GM12878 (cell line): ENCODE measurements around the gene IDS. TPM values are rescaled to one million over a fixed set of nuclear protein-coding genes. Genes with fewer than 3 reads are reported as not detected.
A peak's percentile ranks its signal among the peaks of the same experiment; 100 is the strongest.

Experiments used
- ATAC-seq: fragments of 200-7000 bp; cut with Tn5 transposase; 3 replicates; pipeline ENCODE4 v1.9.1; 2020; ENCODE audit warnings: mild to moderate bottlenecking, moderate library complexity
- BruUV-seq: library from RNA; stranded (reverse); fragments of 400-500 nt; replicated peaks from 2 replicates; lab custom pipeline; 2021; lab: Mats Ljungman, UMichigan
- CTCF ChIA-PET: fragments of 300-600 bp; sonication (Branson Sonifier 250); formaldehyde crosslinking; extraction: SDS; loops from one replicate; lab custom pipeline; 2021; ENCODE audit warnings: inconsistent platforms; lab: Yijun Ruan, JAX
- POLR2A ChIA-PET: fragments of 350-600 bp; formaldehyde crosslinking; extraction: SDS; loops from one replicate; lab custom pipeline; 2021; ENCODE audit warnings: inconsistent platforms; lab: Charles Lee
- RAD21 ChIA-PET: fragments of 300-600 bp; sonication (Branson Sonifier 250); formaldehyde crosslinking; loops from one replicate; lab custom pipeline; 2023; ENCODE audit warnings: antibody characterized with exemption; ENCODE audit not compliant: unreplicated experiment; lab: Charles Lee
- SMC1A ChIA-PET: fragments of 300-600 bp; sonication (Branson Sonifier 250); formaldehyde crosslinking; loops from one replicate; lab custom pipeline; 2023; ENCODE audit not compliant: unreplicated experiment, uncharacterized antibody; lab: Charles Lee
- DNase-seq: peaks from one replicate; pipeline ENCODE4 v3.0.0-alpha.2; 2011; ENCODE audit warnings: low read depth, low spot score
- FAIRE-seq: peaks from 3 replicates; lab custom pipeline; 2011; peaks lifted over from hg19 to GRCh38; lab: Jason Lieb, UNC
- H2AFZ ChIP-seq: 2 replicates; pipeline ENCODE4 v1.6.0; 2011; ENCODE audit warnings: low read depth, low read length, control low read depth; ENCODE audit not compliant: control insufficient read depth
- H3K27ac ChIP-seq: 2 replicates; pipeline ENCODE4 v1.5.1; 2011; ENCODE audit warnings: control low read depth; ENCODE audit not compliant: control insufficient read depth, insufficient read depth
- H3K27me3 ChIP-seq, 2 experiments: replicated peaks in 1 of 2; 2 replicates each; pipeline versions ENCODE4 v1.6.0 to v1.6.1; 2011; ENCODE audit warnings: low read length in 1 of 2; ENCODE audit not compliant: control insufficient read depth in 2 of 2, insufficient read depth in 2 of 2
- H3K36me3 ChIP-seq, 2 experiments: 2 replicates each; pipeline ENCODE4 v1.5.1; 2011; ENCODE audit warnings: low read length in 1 of 2; ENCODE audit not compliant: control insufficient read depth in 2 of 2, insufficient read depth in 2 of 2
- H3K4me1 ChIP-seq: 2 replicates; pipeline ENCODE4 v1.6.1; 2011; ENCODE audit warnings: mild to moderate bottlenecking, low read length, moderate library complexity, mixed read lengths; ENCODE audit not compliant: control insufficient read depth, insufficient read depth
- H3K4me2 ChIP-seq: 2 replicates; pipeline ENCODE4 v1.6.0; 2011; ENCODE audit warnings: control low read depth; ENCODE audit not compliant: control insufficient read depth, insufficient read depth
- H3K4me3 ChIP-seq: fragments of 200-600 bp; sonication (generic); 2 replicates; pipeline ENCODE4 v1.5.1; 2016
- H3K79me2 ChIP-seq: 2 replicates; pipeline ENCODE4 v1.6.0; 2011; ENCODE audit warnings: low read length; ENCODE audit not compliant: control insufficient read depth, insufficient read depth
- H3K9ac ChIP-seq: 2 replicates; pipeline ENCODE4 v1.8.0; 2011; ENCODE audit warnings: low read length, control low read depth, mixed read lengths; ENCODE audit not compliant: control insufficient read depth, insufficient read depth
- H3K9me3 ChIP-seq: replicated peaks from 3 replicates; pipeline ENCODE4 v1.5.1; 2011; ENCODE audit warnings: mild to moderate bottlenecking, low read length; ENCODE audit not compliant: control insufficient read depth, insufficient read depth
- H4K20me1 ChIP-seq: 2 replicates; pipeline ENCODE4 v1.6.0; 2011; ENCODE audit not compliant: control insufficient read depth, insufficient read depth
- GABPA ChIP-seq: IDR thresholded peaks from 2 replicates; pipeline ENCODE4 v1.6.1; 2014; ENCODE audit warnings: antibody characterized with exemption, low read depth, mild to moderate bottlenecking, inconsistent platforms
- HCFC1 ChIP-seq: fragments of 150-350 bp; IDR thresholded peaks from 2 replicates; pipeline ENCODE4 v1.6.1; 2014; ENCODE audit warnings: low read length
- HDGF ChIP-seq: fragments of 450-650 bp; IDR thresholded peaks from 2 replicates; pipeline ENCODE4 v1.6.1; 2016; ENCODE audit warnings: antibody characterized with exemption
- IRF5 ChIP-seq: fragments of 450-650 bp; IDR thresholded peaks from 2 replicates; pipeline ENCODE4 v1.6.1; 2017; ENCODE audit warnings: borderline replicate concordance
- JUND ChIP-seq: IDR thresholded peaks from 2 replicates; pipeline ENCODE4 v1.6.1; 2012; ENCODE audit warnings: low read depth, mild to moderate bottlenecking, low read length, improper control_type of control experiment, moderate library complexity
- NFIC ChIP-seq: IDR thresholded peaks from 2 replicates; pipeline ENCODE4 v1.6.1; 2012; ENCODE audit warnings: low read depth, mild to moderate bottlenecking, inconsistent platforms, low read length, moderate library complexity
- PML ChIP-seq: IDR thresholded peaks from 2 replicates; pipeline ENCODE4 v1.6.1; 2012; ENCODE audit warnings: low read length, inconsistent platforms
- RAD51 ChIP-seq: fragments of 450-650 bp; IDR thresholded peaks from 2 replicates; pipeline ENCODE4 v1.6.1; 2016; ENCODE audit warnings: moderate library complexity, mild to moderate bottlenecking, inconsistent platforms
- RB1 ChIP-seq: fragments of 450-650 bp; formaldehyde crosslinking; IDR thresholded peaks from 2 replicates; pipeline ENCODE4 v1.6.1; 2017; ENCODE audit warnings: mild to moderate bottlenecking, borderline replicate concordance
- RELB ChIP-seq: fragments of 450-650 bp; IDR thresholded peaks from 2 replicates; pipeline ENCODE4 v1.6.1; 2017; ENCODE audit warnings: low read depth, mild to moderate bottlenecking, moderate library complexity
- SPI1 ChIP-seq: IDR thresholded peaks from 2 replicates; pipeline ENCODE4 v1.6.1; 2011; ENCODE audit warnings: low read depth, mild to moderate bottlenecking, low read length, moderate library complexity, borderline replicate concordance; ENCODE audit not compliant: insufficient read depth
- WGBS: methylation state at CpG from one replicate; pipeline ENCODE4 v1.1.6; 2016; ENCODE audit warnings: low lambda C conversion rate; ENCODE audit not compliant: insufficient replicate concordance, insufficient coverage; ENCODE audit errors: missing lambda C conversion rate; 5-methylcytosine and 5-hydroxymethylcytosine counted together
- in situ Hi-C: fragments of 300-500 bp; cut with MboI; formaldehyde crosslinking; loops from 9 replicates; pipeline ENCODE4 v1.14.3; 2018; ENCODE audit warnings: mixed read lengths
- intact Hi-C: fragments of 100-400 bp; cut with micrococcal nuclease; formaldehyde crosslinking; loops from one replicate; pipeline ENCODE4 v1.14.2; 2022; ENCODE audit not compliant: unreplicated experiment
- polyA plus RNA-seq, 11 experiments: library from polyadenylated mRNA; depleted of rRNA in 4 of 11; unstranded in 6 of 11; stranded (reverse) in 5 of 11; fragments of >200 nt; fragmentation: Nextera tagmentation in 4 of 11; fragmentation: Illumina TruSeq in 1 of 11; extraction: Ambion mirVana in 4 of 11; extraction: Trizol in 1 of 11; gene quantifications; 1 replicate in 1 of 11; 2 replicates in 10 of 11; pipeline versions ENCODE4 v1.2.1 to v1.2.3, GENCODE V29; 2011 to 2016; ENCODE audit warnings: inconsistent platforms in 2 of 11, missing spikeins in 2 of 11, low read depth in 1 of 11
- total RNA-seq, 4 experiments: library from RNA; depleted of rRNA in 3 of 4; stranded (reverse); fragments of >200 nt in 3 of 4; fragmentation: Illumina TruSeq in 1 of 4; extraction: Trizol in 1 of 4; gene quantifications; 2 replicates each; pipeline versions ENCODE4 v1.2.1 to v1.2.3, GENCODE V29; 2013 to 2021

The IDS gene
- total and polyA plus RNA-seq, 10 of the 15 experiments (the other 5 are each of a cell fraction or from before 2014, with no cell fraction given) = 6.1 to 79.1 (median 51.7) TPM

- WGBS = 58% methylated on average over 1 of the region's 1 CpG
- POLR2A ChIA-PET = no interaction called here
- DNase-seq = no peak
- peak; percentile 67; the same call in 1 of the 2 replicates for TF ChIP-seq RAD51
- TF ChIP-seq PML = no peak
- no peak for TF ChIP-seq JUND
- no peak for TF ChIP-seq HCFC1
- Histone ChIP-seq H3K4me2 (no peak overlapping the region), H3K79me2 (no peaks in the 10 kb centered on the region), H3K4me3 (no peak overlapping the region), H3K27ac (no peak overlapping the region), H3K36me3 (no peaks in the 10 kb centered on the region), H4K20me1 (no peaks in the 10 kb centered on the region), H3K9ac (no peak overlapping the region), H2AFZ (no peak overlapping the region), H3K27me3 (no peaks in the 10 kb centered on the region), H3K4me1 (peaks cover 7% of the 10 kb centered on the region), H3K9me3 (no peaks in the 10 kb centered on the region; the same call in 2 of the 3 replicates)
- intact Hi-C loops (loop anchor here (10.0 kb wide), 1 partner anchor 107 kb away; no protein-coding TSS in a partner anchor), in situ Hi-C loops (loop anchor here (25.0 kb wide), 1 partner anchor 1170 kb away; the partner anchor contains the start of gene MTMR1)
- RAD21 ChIA-PET = no interaction called here
- FAIRE-seq = no peak
- CTCF ChIA-PET = interaction anchor here (0.6 to 1.4 kb wide), 3 partner anchors 11 to 112 kb away, joined by 3 to 4 read pairs (median 4); no protein-coding TSS in a partner anchor
- no TSS peak for BruUV-seq
- ATAC-seq = no peak
- SMC1A ChIA-PET = no interaction called here
Measured at GRCh38 chrX:149517308-149517707, 12.2 kb upstream of the IDS start.

GRCh38 chrX:149516604-149517003 is 11.5 kb upstream of the IDS start:
- H3K4me3 ChIP-seq = no peak overlapping the region
- no peaks in the 10 kb centered on the region; the same call in 2 of the 3 replicates for H3K9me3 ChIP-seq
- H2AFZ ChIP-seq = no peak overlapping the region
- no peak for ATAC-seq
- CTCF ChIA-PET = interaction anchor here (1.4 to 6.9 kb wide), 2 partner anchors 10 to 46 kb away, joined by 4 to 88 read pairs; no protein-coding TSS in a partner anchor
- 54% methylated on average over 2 of the region's 2 CpGs for WGBS
- H4K20me1 ChIP-seq = no peaks in the 10 kb centered on the region
- no peak for DNase-seq
- BruUV-seq = no TSS peak
- in situ Hi-C loops (loop anchor here (25.0 kb wide), 1 partner anchor 1171 kb away; the partner anchor contains the start of gene MTMR1), intact Hi-C loops (loop anchor here (10.0 kb wide), 1 partner anchor 108 kb away; no protein-coding TSS in a partner anchor)
- TF ChIP-seq RB1 (no peak), GABPA (no peak), IRF5 (no peak), RELB (no peak), HDGF (no peak), NFIC (no peak), JUND (no peak), SPI1 (no peak)
- no peak overlapping the region for H3K27ac ChIP-seq
- H3K4me1 ChIP-seq = peaks cover 7% of the 10 kb centered on the region
- H3K36me3 ChIP-seq = no peaks in the 10 kb centered on the region
- FAIRE-seq = no peak
- RAD21 ChIA-PET = no interaction called here
- no peak overlapping the region for H3K9ac ChIP-seq
- H3K79me2 ChIP-seq = no peaks in the 10 kb centered on the region
- SMC1A ChIA-PET = no interaction called here
- H3K4me2 ChIP-seq = no peak overlapping the region
- no peaks in the 10 kb centered on the region for H3K27me3 ChIP-seq
- POLR2A ChIA-PET = no interaction called here
